Chondrocyte (in vitro differentiated cells): ENCODE data around the gene ZNF160. TPM values are rescaled to one million over a fixed set of nuclear protein-coding genes. Genes with fewer than 3 reads are reported as not detected.

Experiments
- DNase-seq: peaks from one replicate; pipeline ENCODE4 v3.0.0; 2021; ENCODE audit warnings: mixed read lengths, low spot score
- H3K27ac Mint-ChIP-seq: one replicate; pipeline ENCODE4 v1.8.0; 2021; ENCODE audit warnings: mild to moderate bottlenecking, moderate library complexity, mixed read lengths; ENCODE audit not compliant: unreplicated experiment
- H3K27me3 Mint-ChIP-seq: 2 replicates; pipeline ENCODE4 v1.8.0; 2021; ENCODE audit warnings: low read depth, mixed read lengths
- H3K36me3 Mint-ChIP-seq: 2 replicates; pipeline ENCODE4 v1.8.0; 2021; ENCODE audit warnings: low read depth, mixed read lengths
- H3K4me1 Mint-ChIP-seq: 2 replicates; pipeline ENCODE4 v1.8.0; 2021; ENCODE audit warnings: low read depth, mild to moderate bottlenecking, mixed read lengths
- H3K4me3 Mint-ChIP-seq: one replicate; pipeline ENCODE4 v1.8.0; 2021; ENCODE audit warnings: mild to moderate bottlenecking, moderate library complexity, mixed read lengths; ENCODE audit not compliant: unreplicated experiment
- H3K9me3 Mint-ChIP-seq: 2 replicates; pipeline ENCODE4 v1.8.0; 2021; ENCODE audit warnings: low read depth, mixed read lengths
- CTCF ChIP-seq: fragments of 200-600 bp; sonication (generic); IDR thresholded peaks from 2 replicates; pipeline ENCODE4 v1.5.0; 2021; ENCODE audit warnings: antibody characterized with exemption, mild to moderate bottlenecking, moderate library complexity
- total RNA-seq: library from RNA; stranded (reverse); gene quantifications from 3 replicates; pipeline ENCODE4 v1.2.1, GENCODE V29; 2021

Gene ZNF160
- total RNA-seq, 1 donor from 2014 or later = 23.6 TPM

DNA sequence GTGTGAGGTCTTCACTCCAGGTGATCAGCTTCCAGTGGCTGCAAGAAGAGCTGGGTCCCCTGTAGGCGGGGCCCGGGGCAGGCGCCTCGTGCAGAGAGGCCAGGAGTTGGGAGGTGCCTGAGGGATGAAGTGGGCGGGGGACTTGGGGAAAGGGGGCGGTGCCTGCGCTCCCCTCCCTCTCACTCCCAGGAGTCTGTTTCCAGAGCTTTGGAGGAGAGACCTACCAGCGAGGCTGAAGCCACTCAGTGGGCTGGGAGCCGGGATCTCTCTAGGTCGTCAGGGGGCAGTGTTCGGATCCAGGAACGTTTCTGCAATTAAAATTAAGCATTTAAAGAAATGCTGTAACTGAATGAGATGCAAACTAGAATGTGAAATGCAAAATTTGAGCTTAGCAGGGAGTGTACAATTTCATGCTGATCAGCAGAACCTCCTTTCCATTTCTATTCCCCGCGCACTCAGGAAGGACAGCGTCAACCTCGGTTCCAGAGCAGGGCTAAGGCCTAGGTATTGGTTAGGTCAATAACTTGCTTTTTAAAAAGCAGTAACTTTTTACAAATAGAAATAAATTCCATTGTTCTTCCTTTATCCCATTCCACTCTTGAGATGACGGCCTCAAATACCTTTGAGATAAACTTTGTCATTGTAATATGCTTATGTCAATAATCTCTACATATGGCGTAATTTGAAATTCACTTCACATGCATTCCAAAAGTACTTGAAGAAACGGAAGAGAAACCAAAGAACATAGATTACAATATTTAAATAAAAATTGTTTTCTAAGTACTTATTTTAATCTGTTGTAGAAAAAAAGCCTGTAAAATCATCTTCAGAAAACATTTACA is 11.6 kb downstream of the ZNF160 start:
- peaks cover 38% of the 10 kb centered on the region for H3K36me3 Mint-ChIP-seq
- H3K4me1 Mint-ChIP-seq = no peaks in the 10 kb centered on the region
- no peak overlapping the region for H3K27ac Mint-ChIP-seq
- no peak for TF ChIP-seq CTCF
- no peak for DNase-seq
- no peaks in the 10 kb centered on the region for H3K9me3 Mint-ChIP-seq
- no peak overlapping the region for H3K4me3 Mint-ChIP-seq
- H3K27me3 Mint-ChIP-seq = no peaks in the 10 kb centered on the region

- Mint-ChIP-seq H3K36me3 (peaks cover 59% of the 10 kb centered on the region), H3K9me3 (no peaks in the 10 kb centered on the region), H3K27me3 (no peaks in the 10 kb centered on the region), H3K4me3 (no peak overlapping the region), H3K27ac (no peak overlapping the region), H3K4me1 (no peaks in the 10 kb centered on the region)
- DNase-seq = no peak
- no peak for TF ChIP-seq CTCF
Observed at GRCh38 chr19:53088091-53088490, 15.1 kb downstream of the ZNF160 start.

GRCh38 chr19:53086949-53087348 is 16.3 kb downstream of the ZNF160 start:
- Mint-ChIP-seq H3K4me3 (no peak overlapping the region), H3K27me3 (no peaks in the 10 kb centered on the region), H3K27ac (no peak overlapping the region), H3K4me1 (no peaks in the 10 kb centered on the region), H3K36me3 (peaks cover 61% of the 10 kb centered on the region), H3K9me3 (peaks cover 2% of the 10 kb centered on the region)
- TF ChIP-seq CTCF = no peak
- DNase-seq = no peak

DNA sequence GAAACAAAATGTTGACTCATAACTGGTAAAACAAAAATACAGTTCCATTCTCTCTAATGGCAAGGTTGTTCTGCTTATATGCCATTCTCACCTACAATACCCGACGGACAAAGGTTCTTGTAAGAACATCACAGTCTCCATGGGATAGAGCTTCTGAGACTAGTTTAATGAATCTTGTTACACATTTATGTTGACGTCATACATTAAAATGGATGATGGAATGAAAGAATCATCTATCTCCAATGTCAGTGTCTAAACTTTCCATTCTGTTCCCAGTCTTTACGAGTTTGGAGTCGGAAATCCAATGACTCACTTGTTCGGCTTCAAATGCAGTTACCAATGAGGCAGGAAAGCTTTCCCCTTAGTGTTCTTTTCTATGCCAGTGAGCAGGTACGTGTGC is 17.7 kb downstream of the ZNF160 start:
- Mint-ChIP-seq H3K27me3 (no peaks in the 10 kb centered on the region), H3K9me3 (peaks cover 16% of the 10 kb centered on the region), H3K36me3 (peaks cover 64% of the 10 kb centered on the region), H3K4me1 (no peaks in the 10 kb centered on the region), H3K4me3 (no peak overlapping the region), H3K27ac (no peak overlapping the region)
- no peak for DNase-seq
- TF ChIP-seq CTCF = no peak

DNA sequence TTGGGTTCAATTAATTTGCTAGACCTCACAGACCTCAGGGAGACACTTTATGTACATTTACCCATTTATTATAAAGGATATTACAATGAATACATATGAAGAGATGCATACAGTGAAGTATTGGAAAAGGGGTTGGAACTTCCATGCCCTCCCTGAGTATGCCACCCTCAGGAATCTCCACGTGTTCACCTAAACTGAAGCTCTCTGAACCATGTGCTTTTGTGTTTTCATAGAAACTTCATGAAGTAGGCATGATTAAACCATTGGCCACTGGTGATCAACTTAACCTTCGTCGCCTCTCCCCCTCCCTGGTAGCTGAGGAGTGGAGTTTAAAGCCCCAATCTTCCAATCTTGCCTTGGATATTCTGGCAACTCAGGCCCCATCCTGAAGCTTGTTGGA is 20.3 kb downstream of the ZNF160 start:
- no peaks in the 10 kb centered on the region for H3K4me1 Mint-ChIP-seq
- H3K36me3 Mint-ChIP-seq = peaks cover 66% of the 10 kb centered on the region
- TF ChIP-seq CTCF = no peak
- no peaks in the 10 kb centered on the region for H3K27me3 Mint-ChIP-seq
- no peak overlapping the region for H3K27ac Mint-ChIP-seq
- H3K9me3 Mint-ChIP-seq = peaks cover 18% of the 10 kb centered on the region
- H3K4me3 Mint-ChIP-seq = no peak overlapping the region
- no peak for DNase-seq
